GM21367 (cell line): ENCODE results near the gene IRF2BP1.
A peak's percentile ranks its signal among the peaks of the same experiment; 100 is the strongest.
"Not testable (repeated sequence)": the region's sequence is repeated elsewhere in the genome, so short reads cannot be mapped to it uniquely, and the experiment has no call there.

Experiments used
- ATAC-seq: cut with Tn5 transposase; IDR thresholded peaks from one replicate; pipeline ENCODE4 v1.9.1; 2021; ENCODE audit not compliant: unreplicated experiment

The IRF2BP1 gene

GRCh38 chr19:45902651-45903625 lies 17.0 kb upstream of the IRF2BP1 start:
- peak; percentile 76 for ATAC-seq

- no peak for ATAC-seq
These were observed 16.1 kb upstream of the IRF2BP1 start, which contains the start of gene MYPOP for GRCh38 chr19:45901912-45902650. Gene MYPOP, minus strand, starts transcription at chr19:45902613. Its CDS starts 840 bp downstream, at chr19:45901773.

- no peak for ATAC-seq
These were observed 15.5 kb upstream of the IRF2BP1 start for GRCh38 chr19:45901432-45901911.

- ATAC-seq: no peak
These were observed 14.9 kb upstream of the IRF2BP1 start for GRCh38 chr19:45900738-45901431.

GRCh38 chr19:45899919-45900589 lies 14.1 kb upstream of the IRF2BP1 start:
- no peak for ATAC-seq

- no peak for ATAC-seq
These were observed 13.3 kb upstream of the IRF2BP1 start for GRCh38 chr19:45899253-45899652.

GRCh38 chr19:45897261-45897812 lies 11.4 kb upstream of the IRF2BP1 start:
- ATAC-seq: no peak

- not testable (repeated sequence) for ATAC-seq
These were observed 10.2 kb upstream of the IRF2BP1 start for GRCh38 chr19:45895983-45896599.

- ATAC-seq: no peak
These were observed 9.6 kb upstream of the IRF2BP1 start for GRCh38 chr19:45895519-45895972.

- no peak for ATAC-seq
These were observed 4.9 kb upstream of the IRF2BP1 start for GRCh38 chr19:45890877-45891276.

GRCh38 chr19:45889210-45889885 lies 3.4 kb upstream of the IRF2BP1 start:
- ATAC-seq: no peak

GRCh38 chr19:45887200-45887710 lies 1.3 kb upstream of the IRF2BP1 start:
- ATAC-seq: no peak

GRCh38 chr19:45886427-45887199 lies 672 bp upstream of the IRF2BP1 start:
- peak; percentile 35 for ATAC-seq

- no peak for ATAC-seq
These were observed 1.0 kb downstream of the IRF2BP1 start for GRCh38 chr19:45884682-45885555.

GRCh38 chr19:45883881-45884681 lies 1.9 kb downstream of the IRF2BP1 start:
- ATAC-seq: no peak

- ATAC-seq: no peak
These were observed 2.4 kb downstream of the IRF2BP1 start for GRCh38 chr19:45883586-45883880.
